Measurements from ENCODE around the gene HS3ST4.

DNA sequence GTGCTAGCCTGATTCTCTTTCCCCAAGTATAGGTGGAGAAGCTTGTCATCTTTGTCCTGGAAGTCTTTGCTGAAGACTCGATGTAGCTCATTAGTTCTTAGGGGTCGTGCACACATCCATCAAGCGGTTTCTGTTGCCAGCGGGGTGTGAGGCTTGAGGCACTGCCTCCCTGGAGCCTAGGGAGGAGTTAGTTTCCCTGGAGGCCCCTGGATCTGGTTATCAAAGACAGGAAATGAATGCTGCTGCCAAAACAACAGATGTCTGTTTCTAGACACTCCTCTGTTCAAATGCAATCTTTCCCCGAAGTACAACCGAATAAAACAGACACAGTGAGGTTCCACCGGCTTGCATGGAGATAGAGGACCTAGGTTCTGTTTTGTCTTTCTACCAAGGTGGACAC is 17.5 kb downstream of the HS3ST4 start:
- TF ChIP-seq EP300 (conservative IDR thresholded peaks at IDR 0.05; ENCODE audit: poor library complexity, severe bottlenecking) (no peak), TAF1 (IDR thresholded peaks at IDR 0.05; ENCODE audit: low read depth) (no peak), POLR2AphosphoS5 (IDR thresholded peaks at IDR 0.05) (no peak), EZH2 (IDR thresholded peaks at IDR 0.05; ENCODE audit: borderline replicate concordance, insufficient read depth, low read length, poor library complexity, severe bottlenecking) (no peak), RAD21 (conservative IDR thresholded peaks at IDR 0.05) (no peak)
- TF ChIP-seq, protein P1, sequence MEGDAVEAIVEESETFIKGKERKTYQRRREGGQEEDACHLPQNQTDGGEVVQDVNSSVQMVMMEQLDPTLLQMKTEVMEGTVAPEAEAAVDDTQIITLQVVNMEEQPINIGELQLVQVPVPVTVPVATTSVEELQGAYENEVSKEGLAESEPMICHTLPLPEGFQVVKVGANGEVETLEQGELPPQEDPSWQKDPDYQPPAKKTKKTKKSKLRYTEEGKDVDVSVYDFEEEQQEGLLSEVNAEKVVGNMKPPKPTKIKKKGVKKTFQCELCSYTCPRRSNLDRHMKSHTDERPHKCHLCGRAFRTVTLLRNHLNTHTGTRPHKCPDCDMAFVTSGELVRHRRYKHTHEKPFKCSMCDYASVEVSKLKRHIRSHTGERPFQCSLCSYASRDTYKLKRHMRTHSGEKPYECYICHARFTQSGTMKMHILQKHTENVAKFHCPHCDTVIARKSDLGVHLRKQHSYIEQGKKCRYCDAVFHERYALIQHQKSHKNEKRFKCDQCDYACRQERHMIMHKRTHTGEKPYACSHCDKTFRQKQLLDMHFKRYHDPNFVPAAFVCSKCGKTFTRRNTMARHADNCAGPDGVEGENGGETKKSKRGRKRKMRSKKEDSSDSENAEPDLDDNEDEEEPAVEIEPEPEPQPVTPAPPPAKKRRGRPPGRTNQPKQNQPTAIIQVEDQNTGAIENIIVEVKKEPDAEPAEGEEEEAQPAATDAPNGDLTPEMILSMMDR (IDR thresholded peaks at IDR 0.05; ENCODE audit: poor library complexity, severe bottlenecking): no peak
- TF ChIP-seq, protein P2, sequence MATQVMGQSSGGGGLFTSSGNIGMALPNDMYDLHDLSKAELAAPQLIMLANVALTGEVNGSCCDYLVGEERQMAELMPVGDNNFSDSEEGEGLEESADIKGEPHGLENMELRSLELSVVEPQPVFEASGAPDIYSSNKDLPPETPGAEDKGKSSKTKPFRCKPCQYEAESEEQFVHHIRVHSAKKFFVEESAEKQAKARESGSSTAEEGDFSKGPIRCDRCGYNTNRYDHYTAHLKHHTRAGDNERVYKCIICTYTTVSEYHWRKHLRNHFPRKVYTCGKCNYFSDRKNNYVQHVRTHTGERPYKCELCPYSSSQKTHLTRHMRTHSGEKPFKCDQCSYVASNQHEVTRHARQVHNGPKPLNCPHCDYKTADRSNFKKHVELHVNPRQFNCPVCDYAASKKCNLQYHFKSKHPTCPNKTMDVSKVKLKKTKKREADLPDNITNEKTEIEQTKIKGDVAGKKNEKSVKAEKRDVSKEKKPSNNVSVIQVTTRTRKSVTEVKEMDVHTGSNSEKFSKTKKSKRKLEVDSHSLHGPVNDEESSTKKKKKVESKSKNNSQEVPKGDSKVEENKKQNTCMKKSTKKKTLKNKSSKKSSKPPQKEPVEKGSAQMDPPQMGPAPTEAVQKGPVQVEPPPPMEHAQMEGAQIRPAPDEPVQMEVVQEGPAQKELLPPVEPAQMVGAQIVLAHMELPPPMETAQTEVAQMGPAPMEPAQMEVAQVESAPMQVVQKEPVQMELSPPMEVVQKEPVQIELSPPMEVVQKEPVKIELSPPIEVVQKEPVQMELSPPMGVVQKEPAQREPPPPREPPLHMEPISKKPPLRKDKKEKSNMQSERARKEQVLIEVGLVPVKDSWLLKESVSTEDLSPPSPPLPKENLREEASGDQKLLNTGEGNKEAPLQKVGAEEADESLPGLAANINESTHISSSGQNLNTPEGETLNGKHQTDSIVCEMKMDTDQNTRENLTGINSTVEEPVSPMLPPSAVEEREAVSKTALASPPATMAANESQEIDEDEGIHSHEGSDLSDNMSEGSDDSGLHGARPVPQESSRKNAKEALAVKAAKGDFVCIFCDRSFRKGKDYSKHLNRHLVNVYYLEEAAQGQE (IDR thresholded peaks at IDR 0.05; ENCODE audit: borderline replicate concordance): no peak

Data from neural cell (in vitro differentiated cells).